ENCODE measurements around the gene ARHGEF16.

ARHGEF16 gene

GRCh38 chr1:3453891-3454810, at the start of gene ARHGEF16:
Gene ARHGEF16 (plus strand): TSS chr1:3454665. CDS start chr1:3463085, 8,420 bp downstream.
- DNase-seq, result peak; percentile 59

DNA sequence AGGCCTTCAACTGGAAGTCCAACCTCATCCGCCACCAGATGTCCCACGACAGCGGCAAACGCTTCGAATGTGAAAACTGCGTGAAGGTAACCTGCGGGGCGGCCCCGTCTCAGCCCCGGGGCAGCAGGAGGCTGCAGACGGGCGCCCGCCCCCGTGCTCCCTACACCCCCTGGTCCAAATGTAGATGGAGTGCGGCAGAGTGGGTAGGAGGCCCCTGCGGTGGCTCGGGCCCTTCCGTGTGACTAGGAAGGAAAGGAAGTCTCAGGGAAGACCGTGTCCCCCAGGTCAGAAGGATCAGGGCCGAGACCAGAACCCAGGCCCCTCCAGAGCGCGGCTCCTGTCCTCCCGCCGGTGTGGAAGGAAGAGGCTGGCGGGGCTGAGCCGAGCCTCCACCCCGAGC, 49.7 kb upstream of the ARHGEF16 start:
- DNase-seq, result no peak

GRCh38 chr1:3405491-3405890, 49.0 kb upstream of the ARHGEF16 start:
- DNase-seq, result no peak

DNA sequence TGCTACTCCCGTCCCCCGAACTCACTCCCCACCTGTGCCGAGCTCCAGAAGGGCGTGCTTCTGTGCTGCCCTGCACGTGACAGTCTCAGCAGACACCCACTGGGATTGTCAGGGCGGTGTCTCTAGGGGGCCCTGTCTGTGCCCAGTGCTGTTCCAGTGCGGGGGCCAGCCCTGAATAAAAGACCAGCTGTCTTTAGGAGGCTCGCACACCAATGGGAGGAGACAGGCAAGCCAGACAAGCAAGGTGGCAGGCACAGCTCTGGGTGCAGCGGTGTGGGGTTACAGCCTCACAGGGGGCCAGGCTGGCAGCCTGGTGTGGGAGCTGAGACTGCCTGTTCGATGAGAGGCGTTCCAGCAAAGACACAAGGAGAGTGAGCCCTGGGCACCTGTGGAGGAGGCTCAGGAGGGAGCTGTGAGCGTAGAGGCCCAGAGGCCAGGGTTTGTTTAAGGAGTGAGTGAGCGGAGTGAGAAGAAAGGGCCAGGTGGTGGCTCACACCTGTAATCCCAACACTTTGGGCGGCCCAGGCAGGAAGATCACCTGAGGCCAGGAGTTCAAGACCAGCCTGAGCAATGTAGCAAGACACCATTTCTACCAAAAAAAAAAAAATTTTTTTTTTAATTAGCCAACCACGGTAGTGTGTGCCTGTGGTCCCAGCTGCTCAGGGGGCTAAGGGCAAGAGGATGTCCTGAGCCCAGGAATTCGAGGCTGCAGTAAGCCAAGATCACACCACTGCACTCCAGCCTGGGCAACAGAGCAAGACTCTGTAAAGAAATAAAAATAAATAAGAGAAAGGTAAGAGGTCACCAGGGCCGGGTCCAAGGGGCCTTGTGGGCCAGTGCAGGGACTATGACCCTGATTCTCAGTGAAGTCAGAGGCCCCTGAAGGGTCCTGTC, 48.2 kb upstream of the ARHGEF16 start:
- DNase-seq, result no peak

- no peak for DNase-seq
Observed at GRCh38 chr1:3407021-3407420, 47.4 kb upstream of the ARHGEF16 start.

GRCh38 chr1:3408751-3409266, 45.7 kb upstream of the ARHGEF16 start:
- no peak for DNase-seq

- DNase-seq, result no peak
Observed at GRCh38 chr1:3409366-3410141, 44.9 kb upstream of the ARHGEF16 start.

GRCh38 chr1:3410142-3410925, 44.1 kb upstream of the ARHGEF16 start:
- DNase-seq, result peak; percentile 1

- DNase-seq, result no peak
Observed at GRCh38 chr1:3411806-3412205, 42.7 kb upstream of the ARHGEF16 start.

- DNase-seq, result no peak
Observed at GRCh38 chr1:3412376-3412775, 42.1 kb upstream of the ARHGEF16 start.

GRCh38 chr1:3413975-3414710, 40.3 kb upstream of the ARHGEF16 start:
- no peak for DNase-seq

DNA sequence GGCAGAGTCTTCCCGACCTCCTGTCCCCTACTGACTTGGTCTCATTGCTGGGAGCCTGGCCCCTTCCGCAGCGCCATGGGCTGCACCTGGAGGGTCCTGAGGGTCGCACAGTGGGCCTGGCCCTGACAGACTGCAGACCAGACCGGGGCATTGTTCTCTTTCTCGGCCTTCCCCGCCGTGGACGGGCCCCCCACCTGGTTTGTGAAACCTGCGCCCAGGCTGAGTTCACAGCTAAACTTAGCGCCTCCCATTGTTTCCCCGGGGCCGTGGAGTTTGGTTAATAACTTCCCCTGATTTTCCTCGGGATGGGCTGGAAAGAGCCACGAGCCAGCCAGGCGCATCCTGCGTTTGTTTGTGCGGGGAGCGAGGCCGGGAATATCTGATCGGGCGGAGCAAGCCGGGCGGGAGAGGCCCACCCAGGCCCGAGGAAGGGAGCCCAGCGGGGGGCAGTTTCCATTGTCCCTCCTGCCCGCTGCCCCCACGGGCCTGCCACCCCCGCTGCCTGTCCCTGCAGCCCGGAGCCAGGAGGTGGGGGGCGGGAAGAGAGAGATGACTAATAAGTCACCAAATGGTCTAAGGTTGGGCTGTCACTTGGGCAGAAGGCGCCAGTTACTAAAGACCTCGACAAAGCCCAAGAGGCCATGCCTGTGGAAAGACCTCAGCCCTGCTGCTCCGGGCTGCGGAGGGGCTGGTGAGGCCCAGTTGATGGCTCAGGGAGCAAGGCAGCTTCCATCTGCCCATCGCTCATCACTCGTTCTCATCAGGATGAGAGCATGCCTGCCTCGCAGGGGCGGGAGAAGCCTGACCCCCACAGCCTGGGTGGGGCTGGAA, 39.0 kb upstream of the ARHGEF16 start:
- no peak for DNase-seq

- DNase-seq, result no peak
Observed at GRCh38 chr1:3417082-3417739, 37.3 kb upstream of the ARHGEF16 start.

DNA sequence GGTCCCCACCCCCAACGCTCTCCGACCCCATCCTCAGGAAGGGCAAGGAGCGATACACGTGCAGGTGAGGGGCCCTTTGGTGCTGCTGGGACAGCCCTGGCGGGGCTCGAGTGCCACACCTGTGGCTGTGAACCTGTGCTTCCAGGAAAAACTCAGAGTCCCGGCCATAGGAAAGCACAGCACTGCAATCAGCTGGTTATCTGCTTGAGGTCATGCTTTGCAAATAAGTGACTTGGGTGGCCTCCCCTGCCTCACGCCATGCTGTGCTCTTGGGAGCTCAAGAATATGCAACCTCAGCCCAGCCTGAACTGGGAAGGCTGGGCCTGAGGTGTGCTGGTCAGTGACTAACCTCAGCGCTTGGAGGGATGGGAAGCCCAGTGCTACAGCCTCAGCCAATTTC, 36.5 kb upstream of the ARHGEF16 start:
- DNase-seq, result no peak

DNA sequence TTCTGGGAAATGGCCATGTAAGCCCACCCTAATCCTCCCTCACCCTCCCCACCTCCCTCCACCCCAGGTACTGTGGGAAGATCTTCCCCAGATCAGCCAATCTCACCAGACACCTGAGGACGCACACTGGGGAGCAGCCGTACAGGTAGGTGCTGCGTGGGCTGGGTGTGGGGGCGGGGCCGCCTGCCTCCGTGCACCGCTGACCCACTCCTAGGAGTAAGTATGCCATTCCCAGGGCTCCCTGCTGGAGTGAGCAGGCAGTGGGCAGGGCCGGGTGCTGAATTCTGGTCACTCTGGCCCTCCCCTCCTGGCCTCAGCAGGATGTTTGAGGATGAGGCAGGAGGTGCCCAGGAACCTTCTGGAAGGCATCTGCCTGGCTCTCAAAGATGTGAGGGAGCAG, 35.9 kb upstream of the ARHGEF16 start:
- no peak for DNase-seq

- no peak for DNase-seq
Observed at GRCh38 chr1:3419415-3420204, 34.9 kb upstream of the ARHGEF16 start.

- DNase-seq, result no peak
Observed at GRCh38 chr1:3420218-3420951, 34.1 kb upstream of the ARHGEF16 start.

DNA sequence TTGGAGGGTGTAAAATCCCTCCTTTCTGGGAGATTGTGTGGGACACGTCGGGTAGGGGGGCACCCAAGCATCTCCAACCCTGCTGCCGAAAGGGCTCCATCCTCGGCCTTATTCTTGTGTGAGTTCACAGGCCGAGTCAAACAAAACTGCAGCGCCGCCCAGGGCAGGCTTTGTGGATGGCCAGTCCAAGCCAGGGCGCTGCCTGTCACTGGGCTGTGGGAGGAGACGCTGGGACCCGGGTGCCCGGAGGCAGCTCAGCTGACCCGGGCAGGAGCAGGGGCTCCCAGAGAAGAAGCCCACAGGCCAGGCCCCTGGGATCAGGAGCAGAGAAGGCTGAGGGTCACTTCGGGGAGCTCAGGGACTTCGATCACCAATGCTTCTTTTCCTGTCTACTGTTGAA, 31.8 kb upstream of the ARHGEF16 start:
- no peak for DNase-seq
